Measurements from ENCODE around the gene CDKAL1. TPM values are rescaled to one million over a fixed set of nuclear protein-coding genes. Genes with fewer than 3 reads are reported as not detected.

The CDKAL1 gene
- total and polyA plus RNA-seq, 2 donors from 2014 or later: 4.6 to 20.2 TPM

DNA sequence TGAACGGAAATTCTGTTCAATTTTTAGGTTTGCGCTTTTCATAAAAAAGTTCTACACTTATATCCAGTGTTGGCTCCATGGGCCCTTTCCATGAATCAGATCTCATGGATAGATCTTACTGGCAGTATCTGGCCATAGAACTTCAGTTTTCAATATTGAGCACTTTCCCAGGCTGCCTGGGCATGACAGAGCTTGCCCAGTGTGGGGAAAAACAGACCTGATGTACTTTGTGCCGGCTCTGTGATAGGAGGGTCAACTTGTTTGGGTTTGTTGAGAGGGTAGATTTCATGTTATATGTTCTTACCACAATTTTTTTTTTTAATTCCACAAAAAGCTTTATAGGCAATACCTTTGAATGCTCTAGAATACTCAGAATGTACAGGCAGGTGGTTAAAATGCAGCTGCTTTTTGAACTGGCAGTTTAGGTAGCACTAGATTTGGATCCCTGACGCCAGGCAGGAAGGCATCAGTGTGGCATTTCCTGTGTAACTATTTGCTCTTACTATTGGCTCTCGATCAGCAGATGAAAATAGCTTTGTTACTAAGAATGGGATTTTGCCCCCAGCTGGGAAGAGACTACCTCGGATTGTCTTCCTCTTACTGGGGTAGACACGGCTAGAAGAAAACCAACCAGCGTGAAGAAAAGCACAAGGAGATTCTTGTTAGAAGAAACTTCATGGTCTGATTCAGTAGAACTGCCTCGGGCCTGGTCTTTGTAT lies 654.4 kb downstream of the CDKAL1 start:
- no peak for TF ChIP-seq CTCF (IDR thresholded peaks at IDR 0.05; ENCODE audit: borderline replicate concordance, extremely low read depth, insufficient read depth)
- H3K9me3 ChIP-seq (ENCODE audit: control insufficient read depth in 2 of 3, insufficient read depth in 1 of 3, low read length in 3 of 3): no peaks in the 10 kb centered on the region
- no peak for FAIRE-seq
- H3K4me3 ChIP-seq (ENCODE audit: low read length in 3 of 3): no peak overlapping the region
- H3K27ac ChIP-seq (ENCODE audit: low read depth in 2 of 2, low read length in 2 of 2): no peak overlapping the region
- no peak for DNase-seq
- peaks cover 0 to 2% (median 0%) of the 10 kb centered on the region in 3 donors for H3K4me1 ChIP-seq (ENCODE audit: control insufficient read depth in 2 of 3, insufficient read depth in 2 of 3, low read depth in 1 of 3, low read length in 3 of 3)
- no peaks in the 10 kb centered on the region for H3K36me3 ChIP-seq (ENCODE audit: control insufficient read depth in 2 of 3, insufficient read depth in 3 of 3, low read length in 3 of 3)
- no peak overlapping the region for H3K9ac ChIP-seq (ENCODE audit: low read length in 3 of 3)
- intact Hi-C loops (cut with DNase I): no loop called here
- H3K27me3 ChIP-seq (ENCODE audit: control insufficient read depth, insufficient read depth, low read length): no peaks in the 10 kb centered on the region

- DNase-seq (no peak), FAIRE-seq (no peak)
- Histone ChIP-seq H3K4me1 (ENCODE audit: control insufficient read depth in 2 of 3, insufficient read depth in 2 of 3, low read depth in 1 of 3, low read length in 3 of 3) (peaks cover 0 to 2% (median 0%) of the 10 kb centered on the region in 3 donors), H3K27me3 (ENCODE audit: control insufficient read depth, insufficient read depth, low read length) (no peaks in the 10 kb centered on the region), H3K4me3 (ENCODE audit: low read length in 3 of 3) (no peak overlapping the region), H3K9me3 (ENCODE audit: control insufficient read depth in 2 of 3, insufficient read depth in 1 of 3, low read length in 3 of 3) (no peaks in the 10 kb centered on the region), H3K9ac (ENCODE audit: low read length in 3 of 3) (no peak overlapping the region), H3K27ac (ENCODE audit: low read depth in 2 of 2, low read length in 2 of 2) (no peak overlapping the region), H3K36me3 (ENCODE audit: control insufficient read depth in 2 of 3, insufficient read depth in 3 of 3, low read length in 3 of 3) (no peaks in the 10 kb centered on the region)
- TF ChIP-seq CTCF (IDR thresholded peaks at IDR 0.05; ENCODE audit: borderline replicate concordance, extremely low read depth, insufficient read depth): no peak
- intact Hi-C loops (cut with DNase I): no loop called here
These were observed 655.5 kb downstream of the CDKAL1 start for GRCh38 chr6:21189759-21190158.

DNA sequence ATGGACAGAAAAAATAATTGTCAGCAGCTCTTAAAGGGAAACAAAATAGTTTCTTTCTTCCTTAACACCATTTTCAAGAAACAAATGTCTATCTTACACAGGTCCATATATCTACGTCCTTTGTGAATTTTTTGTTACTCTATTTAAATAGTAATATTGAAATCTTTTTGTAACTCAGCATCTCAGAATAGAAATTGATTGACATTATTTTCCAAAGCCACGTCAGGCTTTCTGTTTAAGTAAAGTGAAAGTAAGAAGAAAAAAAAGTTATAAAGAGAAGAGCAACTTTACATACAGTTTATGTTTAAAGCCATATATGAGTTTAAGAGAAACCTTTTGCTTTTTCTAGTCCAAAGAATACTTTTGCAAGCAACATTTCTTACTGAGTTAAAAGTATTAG lies 656.4 kb downstream of the CDKAL1 start:
- DNase-seq (no peak), FAIRE-seq (no peak)
- no peaks in the 10 kb centered on the region for H3K27me3 ChIP-seq (ENCODE audit: control insufficient read depth, insufficient read depth, low read length)
- no peak for TF ChIP-seq CTCF (IDR thresholded peaks at IDR 0.05; ENCODE audit: borderline replicate concordance, extremely low read depth, insufficient read depth)
- H3K4me1 ChIP-seq (ENCODE audit: control insufficient read depth in 2 of 3, insufficient read depth in 2 of 3, low read depth in 1 of 3, low read length in 3 of 3): peaks cover 0 to 2% (median 0%) of the 10 kb centered on the region in 3 donors
- no peaks in the 10 kb centered on the region for H3K9me3 ChIP-seq (ENCODE audit: control insufficient read depth in 2 of 3, insufficient read depth in 1 of 3, low read length in 3 of 3)
- H3K27ac ChIP-seq (ENCODE audit: low read depth in 2 of 2, low read length in 2 of 2): no peak overlapping the region
- no peaks in the 10 kb centered on the region for H3K36me3 ChIP-seq (ENCODE audit: control insufficient read depth in 2 of 3, insufficient read depth in 3 of 3, low read length in 3 of 3)
- no peak overlapping the region for H3K4me3 ChIP-seq (ENCODE audit: low read length in 3 of 3)
- intact Hi-C loops (cut with DNase I): no loop called here
- no peak overlapping the region for H3K9ac ChIP-seq (ENCODE audit: low read length in 3 of 3)

Measured in kidney (tissue), 14 donors.